Stimulated activated memory B cell treated with anti-CD40 and anti-IgM and Interleukin-4, amounts not matched to agents 10 μg/mL and 1 μg/mL and 100 μg/mL, for 72 hours (primary cell): ENCODE measurements around the gene FBXW7.
A peak's percentile ranks its signal among the peaks of the same experiment; 100 is the strongest.

ENCODE experiments used
- ATAC-seq: fragments of 150-1000 bp; cut with Tn5 transposase; 2 replicates; pipeline ENCODE4 v1.10.0; 2021
- H3K27ac Mint-ChIP-seq: one replicate; pipeline ENCODE4 v1.8.0; 2022; ENCODE audit warnings: mild to moderate bottlenecking, mixed read lengths
- H3K27me3 Mint-ChIP-seq: one replicate; pipeline ENCODE4 v1.8.0; 2022; ENCODE audit warnings: mixed read lengths
- H3K36me3 Mint-ChIP-seq: one replicate; pipeline ENCODE4 v1.8.0; 2022; ENCODE audit warnings: mixed read lengths
- H3K4me1 Mint-ChIP-seq: one replicate; pipeline ENCODE4 v1.8.0; 2022; ENCODE audit warnings: mixed read lengths
- H3K4me3 Mint-ChIP-seq: one replicate; pipeline ENCODE4 v1.8.0; 2022; ENCODE audit warnings: mild to moderate bottlenecking, moderate library complexity, mixed read lengths
- H3K9me3 Mint-ChIP-seq: one replicate; pipeline ENCODE4 v1.8.0; 2022; ENCODE audit warnings: mixed read lengths

The FBXW7 gene

GRCh38 chr4:152508818-152509217 lies 27.1 kb downstream of the FBXW7 start:
- no peak for ATAC-seq
- Mint-ChIP-seq H3K36me3 (peaks cover 18% of the 10 kb centered on the region), H3K4me1 (peaks cover 49% of the 10 kb centered on the region), H3K9me3 (peaks cover 2% of the 10 kb centered on the region), H3K4me3 (no peak overlapping the region), H3K27me3 (no peaks in the 10 kb centered on the region), H3K27ac (no peak overlapping the region)

GRCh38 chr4:152508386-152508785 lies 27.5 kb downstream of the FBXW7 start:
- H3K27me3 Mint-ChIP-seq: no peaks in the 10 kb centered on the region
- H3K9me3 Mint-ChIP-seq: peaks cover 2% of the 10 kb centered on the region
- H3K27ac Mint-ChIP-seq: no peak overlapping the region
- H3K4me1 Mint-ChIP-seq: peaks cover 49% of the 10 kb centered on the region
- peaks cover 18% of the 10 kb centered on the region for H3K36me3 Mint-ChIP-seq
- H3K4me3 Mint-ChIP-seq: no peak overlapping the region
- ATAC-seq: no peak

GRCh38 chr4:152503653-152504290 lies 32.1 kb downstream of the FBXW7 start:
- Mint-ChIP-seq H3K9me3 (no peaks in the 10 kb centered on the region), H3K4me3 (no peak overlapping the region), H3K4me1 (peaks cover 47% of the 10 kb centered on the region), H3K36me3 (peaks cover 12% of the 10 kb centered on the region), H3K27me3 (no peaks in the 10 kb centered on the region), H3K27ac (no peak overlapping the region)
- ATAC-seq: no peak

GRCh38 chr4:152501846-152502536 lies 33.9 kb downstream of the FBXW7 start:
- Mint-ChIP-seq H3K4me1 (peaks cover 52% of the 10 kb centered on the region), H3K27me3 (no peaks in the 10 kb centered on the region), H3K36me3 (peaks cover 10% of the 10 kb centered on the region), H3K9me3 (no peaks in the 10 kb centered on the region), H3K27ac (peak overlapping the region; percentile 67), H3K4me3 (no peak overlapping the region)
- ATAC-seq: peak; percentile 61

- Mint-ChIP-seq H3K27ac (peak overlapping the region; percentile 67), H3K27me3 (no peaks in the 10 kb centered on the region), H3K4me1 (peaks cover 58% of the 10 kb centered on the region), H3K9me3 (no peaks in the 10 kb centered on the region), H3K4me3 (no peak overlapping the region), H3K36me3 (peaks cover 10% of the 10 kb centered on the region)
- ATAC-seq: peak; percentile 75
Observed at GRCh38 chr4:152500800-152501434, 35.0 kb downstream of the FBXW7 start.

- Mint-ChIP-seq H3K27me3 (no peaks in the 10 kb centered on the region), H3K9me3 (no peaks in the 10 kb centered on the region), H3K4me1 (peaks cover 57% of the 10 kb centered on the region), H3K36me3 (peaks cover 6% of the 10 kb centered on the region), H3K4me3 (no peak overlapping the region), H3K27ac (peak overlapping the region; percentile 8)
- no peak for ATAC-seq
Observed at GRCh38 chr4:152500275-152500674, 35.6 kb downstream of the FBXW7 start.

GRCh38 chr4:152499344-152499743 lies 36.5 kb downstream of the FBXW7 start:
- H3K27ac Mint-ChIP-seq: peak overlapping the region; percentile 8

GRCh38 chr4:152494020-152494419 lies 41.9 kb downstream of the FBXW7 start:
- no peak overlapping the region for H3K27ac Mint-ChIP-seq
- peaks cover 78% of the 10 kb centered on the region for H3K4me1 Mint-ChIP-seq
- H3K36me3 Mint-ChIP-seq: peaks cover 27% of the 10 kb centered on the region
- no peak for ATAC-seq
- H3K4me3 Mint-ChIP-seq: no peak overlapping the region
- no peaks in the 10 kb centered on the region for H3K27me3 Mint-ChIP-seq
- H3K9me3 Mint-ChIP-seq: no peaks in the 10 kb centered on the region

More at GRCh38 chr4:152499344-152499743, 36.5 kb downstream of the FBXW7 start:
- Mint-ChIP-seq H3K36me3 (peaks cover 6% of the 10 kb centered on the region), H3K4me1 (peaks cover 58% of the 10 kb centered on the region), H3K27me3 (no peaks in the 10 kb centered on the region), H3K9me3 (no peaks in the 10 kb centered on the region), H3K4me3 (no peak overlapping the region)
- ATAC-seq: no peak

- no peak for ATAC-seq
- no peak overlapping the region for H3K4me3 Mint-ChIP-seq
- H3K4me1 Mint-ChIP-seq: peaks cover 60% of the 10 kb centered on the region
Observed at GRCh38 chr4:152488246-152488645, 47.6 kb downstream of the FBXW7 start.

GRCh38 chr4:152486429-152487389 lies 49.2 kb downstream of the FBXW7 start:
- Mint-ChIP-seq H3K4me1 (peaks cover 47% of the 10 kb centered on the region), H3K9me3 (no peaks in the 10 kb centered on the region), H3K27ac (no peak overlapping the region), H3K4me3 (no peak overlapping the region), H3K36me3 (peaks cover 14% of the 10 kb centered on the region), H3K27me3 (no peaks in the 10 kb centered on the region)
- ATAC-seq: no peak

More at GRCh38 chr4:152488246-152488645, 47.6 kb downstream of the FBXW7 start:
- Mint-ChIP-seq H3K27ac (no peak overlapping the region), H3K9me3 (no peaks in the 10 kb centered on the region), H3K27me3 (no peaks in the 10 kb centered on the region), H3K36me3 (peaks cover 13% of the 10 kb centered on the region)

- Mint-ChIP-seq H3K27ac (no peak overlapping the region), H3K27me3 (no peaks in the 10 kb centered on the region), H3K4me3 (no peak overlapping the region), H3K36me3 (peaks cover 19% of the 10 kb centered on the region), H3K4me1 (peaks cover 38% of the 10 kb centered on the region), H3K9me3 (no peaks in the 10 kb centered on the region)
- peak; percentile 88 for ATAC-seq
Observed at GRCh38 chr4:152485726-152486276, 50.1 kb downstream of the FBXW7 start.

- no peak overlapping the region for H3K27ac Mint-ChIP-seq
- ATAC-seq: no peak
Observed at GRCh38 chr4:152482211-152482610, 53.7 kb downstream of the FBXW7 start.

GRCh38 chr4:152480901-152481300 lies 55.0 kb downstream of the FBXW7 start:
- ATAC-seq: no peak
- no peak overlapping the region for H3K27ac Mint-ChIP-seq
- H3K4me3 Mint-ChIP-seq: no peak overlapping the region
- peaks cover 31% of the 10 kb centered on the region for H3K36me3 Mint-ChIP-seq
- H3K9me3 Mint-ChIP-seq: no peaks in the 10 kb centered on the region
- peaks cover 51% of the 10 kb centered on the region for H3K4me1 Mint-ChIP-seq
- no peaks in the 10 kb centered on the region for H3K27me3 Mint-ChIP-seq

More at GRCh38 chr4:152482211-152482610, 53.7 kb downstream of the FBXW7 start:
- H3K27me3 Mint-ChIP-seq: no peaks in the 10 kb centered on the region
- no peak overlapping the region for H3K4me3 Mint-ChIP-seq
- peaks cover 31% of the 10 kb centered on the region for H3K36me3 Mint-ChIP-seq
- peaks cover 49% of the 10 kb centered on the region for H3K4me1 Mint-ChIP-seq
- no peaks in the 10 kb centered on the region for H3K9me3 Mint-ChIP-seq

- Mint-ChIP-seq H3K4me1 (peaks cover 50% of the 10 kb centered on the region), H3K27ac (no peak overlapping the region), H3K27me3 (no peaks in the 10 kb centered on the region), H3K36me3 (peaks cover 31% of the 10 kb centered on the region), H3K9me3 (no peaks in the 10 kb centered on the region), H3K4me3 (no peak overlapping the region)
- no peak for ATAC-seq
Observed at GRCh38 chr4:152480326-152480725, 55.6 kb downstream of the FBXW7 start.
